HepG2 (cell line): ENCODE data around the gene TBL3. TPM values are rescaled to one million over a fixed set of nuclear protein-coding genes. Genes with fewer than 3 reads are reported as not detected.

Experiments used
- ASH2L ChIP-seq: fragments of 300-600, 200-600 bp; sonication (generic); IDR thresholded peaks from 2 replicates; pipeline ENCODE4 v1.7.0; 2017; ENCODE audit warnings: low read depth, mild to moderate bottlenecking, moderate library complexity, mixed read lengths, low read length; ENCODE audit not compliant: insufficient read length
- BRD4 ChIP-seq: sonication (generic); formaldehyde crosslinking; IDR thresholded peaks from 2 replicates; pipeline ENCODE4 v1.4.0; 2020; ENCODE audit warnings: missing genetic modification reagents
- KLF11 ChIP-seq: IDR thresholded peaks from 2 replicates; pipeline ENCODE4 v1.6.1; 2016; ENCODE audit warnings: missing compliant biosample characterization
- NCOR1 ChIP-seq: fragments of 200-600 bp; sonication (generic); IDR thresholded peaks from 2 replicates; pipeline ENCODE4 v1.7.0; 2017; ENCODE audit warnings: antibody characterized with exemption, low read length, borderline replicate concordance
- NRL ChIP-seq: sonication (generic); formaldehyde crosslinking; IDR thresholded peaks from 2 replicates; pipeline ENCODE4 v1.5.0; 2020; ENCODE audit warnings: missing genetic modification reagents, mild to moderate bottlenecking, moderate library complexity, borderline replicate concordance
- RAD21 ChIP-seq: fragments of 450-650 bp; formaldehyde crosslinking; IDR thresholded peaks from 2 replicates; pipeline ENCODE4 v1.5.0; 2020; ENCODE audit warnings: mild to moderate bottlenecking
- STAG1 ChIP-seq: sonication (generic); formaldehyde crosslinking; IDR thresholded peaks from 2 replicates; pipeline ENCODE4 v1.4.0; 2020; ENCODE audit warnings: missing genetic modification reagents
- ZBTB4 ChIP-seq: sonication (generic); formaldehyde crosslinking; IDR thresholded peaks from 2 replicates; pipeline ENCODE4 v1.4.0; 2020; ENCODE audit warnings: missing genetic modification reagents, mild to moderate bottlenecking, borderline replicate concordance
- ZNF17 ChIP-seq: sonication (generic); formaldehyde crosslinking; IDR thresholded peaks from 2 replicates; pipeline ENCODE4 v1.5.0; 2020; ENCODE audit warnings: mild to moderate bottlenecking, missing genetic modification reagents
- ZNF281 ChIP-seq: sonication (generic); formaldehyde crosslinking; IDR thresholded peaks from 2 replicates; pipeline ENCODE4 v1.4.0; 2020; ENCODE audit warnings: missing genetic modification reagents, borderline replicate concordance
- ZNF607 ChIP-seq: sonication (generic); formaldehyde crosslinking; IDR thresholded peaks from 2 replicates; pipeline ENCODE4 v1.5.1; 2020; ENCODE audit warnings: missing genetic modification reagents, mild to moderate bottlenecking, borderline replicate concordance
- ZNF691 ChIP-seq: sonication (generic); formaldehyde crosslinking; IDR thresholded peaks from 2 replicates; pipeline ENCODE4 v1.4.0; 2020; ENCODE audit warnings: missing genetic modification reagents, low read depth, mild to moderate bottlenecking, borderline replicate concordance
- ZSCAN31 ChIP-seq: sonication (generic); formaldehyde crosslinking; IDR thresholded peaks from 2 replicates; pipeline ENCODE4 v1.5.0; 2020; ENCODE audit warnings: low read depth, mild to moderate bottlenecking, missing genetic modification reagents
- polyA plus RNA-seq, 8 experiments: library from polyadenylated mRNA; depleted of rRNA in 3 of 8; stranded (reverse) in 7 of 8; unstranded in 1 of 8; fragments of >200 nt; fragmentation: Illumina TruSeq in 4 of 8; extraction: Trizol in 4 of 8; gene quantifications; 2 replicates each; pipeline versions ENCODE4 v1.2.1 to v1.2.3, GENCODE V29; 2011 to 2016; ENCODE audit warnings: low read depth in 4 of 8, missing spikeins in 1 of 8, mixed read lengths in 1 of 8; ENCODE audit not compliant: insufficient read depth in 1 of 8
- total RNA-seq, 5 experiments: library from RNA; depleted of rRNA; stranded (reverse); fragments of >200 nt; fragmentation: Illumina TruSeq; extraction: Trizol; gene quantifications; 2 replicates each; pipeline ENCODE4 v1.2.3, GENCODE V29; 2016; ENCODE audit warnings: low read depth in 1 of 5
- TF ChIP-seq, protein P1 (sequence below), 2 experiments: sonication (generic) in 1 of 2; formaldehyde crosslinking in 1 of 2; IDR thresholded peaks; 2 replicates each; pipeline versions ENCODE4 v1.5.1 to v1.6.1; 2011 to 2020; ENCODE audit warnings: borderline replicate concordance in 1 of 2, low read depth in 1 of 2, low read length in 1 of 2, mild to moderate bottlenecking in 1 of 2, missing genetic modification reagents in 1 of 2, moderate library complexity in 1 of 2
- TF ChIP-seq, protein P2 (sequence below): sonication (generic); formaldehyde crosslinking; IDR thresholded peaks from 2 replicates; pipeline ENCODE4 v1.4.0; 2020; ENCODE audit warnings: missing genetic modification reagents

Gene TBL3
- total and polyA plus RNA-seq, 2 of the 13 experiments (the other 11 are each of a cell fraction or from before 2014, with no cell fraction given), result 16.8 to 38.0 TPM

DNA sequence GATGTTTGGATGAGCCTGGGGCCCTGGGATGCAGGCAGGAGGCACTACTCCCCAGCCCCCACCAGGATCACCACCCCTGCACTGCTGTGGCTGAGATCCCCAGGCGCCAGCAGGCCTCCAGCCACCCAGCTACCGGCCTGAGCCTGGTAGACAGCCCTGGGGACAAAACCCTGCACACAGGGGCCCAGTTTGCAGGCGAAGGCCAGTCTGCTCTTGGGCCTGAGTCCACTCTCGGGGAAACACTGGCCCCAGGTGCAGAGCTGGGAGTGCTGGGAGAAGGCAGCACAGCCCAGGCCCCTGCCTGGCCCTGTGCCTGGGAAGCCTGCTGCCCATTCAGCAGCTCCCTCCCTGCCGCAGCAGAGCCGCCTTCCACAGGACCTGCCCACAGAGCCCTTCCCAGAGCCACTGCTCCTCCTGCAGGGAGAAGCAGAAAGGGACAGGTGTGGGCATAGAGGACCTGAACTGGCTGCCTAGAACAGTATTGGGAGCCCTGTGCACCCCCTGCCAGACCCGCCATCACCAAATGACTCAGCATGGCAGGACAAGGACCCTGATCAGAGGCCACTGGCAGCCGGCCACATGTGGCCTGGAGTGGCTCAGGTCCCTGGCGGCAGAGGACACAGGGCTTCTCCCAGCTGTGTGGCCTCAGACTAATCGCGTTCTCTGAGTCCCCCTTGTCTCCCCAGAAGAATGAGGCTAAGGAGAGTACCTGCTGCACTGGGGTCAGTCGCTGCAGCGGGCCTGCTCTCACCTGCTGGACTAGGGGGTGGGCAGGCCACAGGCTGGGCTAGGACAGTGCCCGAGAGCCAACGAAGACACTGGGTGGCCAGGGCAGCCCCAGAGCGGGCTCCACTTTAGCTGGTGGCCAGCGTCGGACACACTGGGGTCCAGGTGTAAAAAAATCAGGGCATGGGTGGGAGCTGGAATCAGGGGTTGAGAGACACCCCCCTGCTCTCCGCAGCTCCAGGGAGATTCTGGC is 39.5 kb upstream of the TBL3 start (continued):
- TF ChIP-seq RAD21 (CRISPR knock-in tag) (peak; percentile 69), ZNF17 (CRISPR knock-in tag) (no peak), ZBTB4 (CRISPR knock-in tag) (0 out of 2 replicates have a peak, but pooled peaks have one; percentile 37), ZNF281 (peak; percentile 16; the same call in 1 of the 2 replicates), ZNF691 (CRISPR knock-in tag) (no peak), KLF11 (CRISPR knock-in tag) (no peak), BRD4 (CRISPR knock-in tag) (no peak), ZSCAN31 (CRISPR knock-in tag) (no peak), NCOR1 (no peak), NRL (CRISPR knock-in tag) (peak; percentile 66), ASH2L (no peak), STAG1 (CRISPR knock-in tag) (peak; percentile 71), ZNF607 (CRISPR knock-in tag) (no peak)
- TF ChIP-seq, protein P1, sequence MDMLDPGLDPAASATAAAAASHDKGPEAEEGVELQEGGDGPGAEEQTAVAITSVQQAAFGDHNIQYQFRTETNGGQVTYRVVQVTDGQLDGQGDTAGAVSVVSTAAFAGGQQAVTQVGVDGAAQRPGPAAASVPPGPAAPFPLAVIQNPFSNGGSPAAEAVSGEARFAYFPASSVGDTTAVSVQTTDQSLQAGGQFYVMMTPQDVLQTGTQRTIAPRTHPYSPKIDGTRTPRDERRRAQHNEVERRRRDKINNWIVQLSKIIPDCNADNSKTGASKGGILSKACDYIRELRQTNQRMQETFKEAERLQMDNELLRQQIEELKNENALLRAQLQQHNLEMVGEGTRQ (IDR thresholded peaks at IDR 0.05; ENCODE audit: low read depth, low read length), result no peak
- TF ChIP-seq, protein P1 (CRISPR knock-in tag; IDR thresholded peaks at IDR 0.05; ENCODE audit: borderline replicate concordance), result no peak; the same call in 1 of the 2 replicates
- TF ChIP-seq, protein P2, sequence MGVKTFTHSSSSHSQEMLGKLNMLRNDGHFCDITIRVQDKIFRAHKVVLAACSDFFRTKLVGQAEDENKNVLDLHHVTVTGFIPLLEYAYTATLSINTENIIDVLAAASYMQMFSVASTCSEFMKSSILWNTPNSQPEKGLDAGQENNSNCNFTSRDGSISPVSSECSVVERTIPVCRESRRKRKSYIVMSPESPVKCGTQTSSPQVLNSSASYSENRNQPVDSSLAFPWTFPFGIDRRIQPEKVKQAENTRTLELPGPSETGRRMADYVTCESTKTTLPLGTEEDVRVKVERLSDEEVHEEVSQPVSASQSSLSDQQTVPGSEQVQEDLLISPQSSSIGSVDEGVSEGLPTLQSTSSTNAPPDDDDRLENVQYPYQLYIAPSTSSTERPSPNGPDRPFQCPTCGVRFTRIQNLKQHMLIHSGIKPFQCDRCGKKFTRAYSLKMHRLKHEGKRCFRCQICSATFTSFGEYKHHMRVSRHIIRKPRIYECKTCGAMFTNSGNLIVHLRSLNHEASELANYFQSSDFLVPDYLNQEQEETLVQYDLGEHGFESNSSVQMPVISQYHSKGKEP, result no peak
